Fibroblast of lung (primary cell): Measurements from ENCODE around the gene FGF13. TPM values are rescaled to one million over a fixed set of nuclear protein-coding genes. Genes with fewer than 3 reads are reported as not detected.

Experiments
- DNase-seq, 2 donors: peaks; one replicate each; pipeline versions ENCODE4 v3.0.0 to v3.0.0-alpha.2; 2010; ENCODE audit warnings: low read depth in 2 of 2
- H2AFZ ChIP-seq: 2 replicates; pipeline ENCODE4 v1.5.1; 2012; ENCODE audit warnings: low read length, control low read depth, inconsistent platforms
- H3K27ac ChIP-seq: 2 replicates; pipeline ENCODE4 v1.5.1; 2011; ENCODE audit warnings: low read length, control low read depth; ENCODE audit not compliant: insufficient read depth
- H3K27me3 ChIP-seq: 2 replicates; pipeline ENCODE4 v1.5.1; 2011; ENCODE audit warnings: mild to moderate bottlenecking, low read length; ENCODE audit not compliant: control insufficient read depth, insufficient read depth
- H3K36me3 ChIP-seq: 2 replicates; pipeline ENCODE4 v1.5.1; 2011; ENCODE audit warnings: low read length; ENCODE audit not compliant: control insufficient read depth, insufficient read depth
- H3K4me1 ChIP-seq: 2 replicates; pipeline ENCODE4 v1.5.1; 2011; ENCODE audit warnings: low read length; ENCODE audit not compliant: control insufficient read depth, insufficient read depth; ENCODE audit errors: extremely low read depth
- H3K4me2 ChIP-seq: 2 replicates; pipeline ENCODE4 v1.5.1; 2011; ENCODE audit warnings: low read length, control low read depth; ENCODE audit not compliant: insufficient read depth; ENCODE audit errors: extremely low read depth
- H3K4me3 ChIP-seq, 4 experiments: fragments of 200-600 bp in 1 of 4; sonication (generic) in 1 of 4; replicated peaks in 1 of 4; 2 replicates each; pipeline ENCODE4 v1.5.1; 2011 to 2016; ENCODE audit warnings: low read length in 4 of 4, low read depth in 3 of 4, mild to moderate bottlenecking in 3 of 4, control low read depth in 2 of 4, inconsistent platforms in 1 of 4, mixed read lengths in 1 of 4; ENCODE audit not compliant: insufficient read depth in 1 of 4; ENCODE audit errors: control extremely low read depth in 1 of 4
- H3K79me2 ChIP-seq: 2 replicates; pipeline ENCODE4 v1.5.1; 2012; ENCODE audit warnings: mild to moderate bottlenecking, low read length, inconsistent platforms; ENCODE audit not compliant: control insufficient read depth, insufficient read depth
- H3K9ac ChIP-seq: 2 replicates; pipeline ENCODE4 v1.5.1; 2011; ENCODE audit warnings: mild to moderate bottlenecking, low read length, control low read depth; ENCODE audit not compliant: insufficient read depth
- H3K9me3 ChIP-seq: 2 replicates; pipeline ENCODE4 v1.5.1; 2012; ENCODE audit warnings: low read depth, low read length; ENCODE audit not compliant: control insufficient read depth, insufficient read depth
- H4K20me1 ChIP-seq: 2 replicates; pipeline ENCODE4 v1.5.1; 2011; ENCODE audit warnings: low read length; ENCODE audit not compliant: control insufficient read depth, insufficient read depth; ENCODE audit errors: extremely low read depth
- CTCF ChIP-seq, 2 donors: IDR thresholded peaks in 1 of 2; conservative IDR thresholded peaks in 1 of 2; 1 replicate in 1 of 2; 2 replicates in 1 of 2; pipeline ENCODE4 v1.5.1; 2011 to 2012; ENCODE audit warnings: low read length in 2 of 2, control low read depth in 1 of 2, inconsistent platforms in 1 of 2, low read depth in 1 of 2, mild to moderate bottlenecking in 1 of 2
- EZH2 ChIP-seq: IDR thresholded peaks from 2 replicates; pipeline ENCODE4 v1.5.1; 2012; ENCODE audit warnings: low read length, control low read depth, mild to moderate bottlenecking; ENCODE audit errors: missing control alignments
- polyA plus RNA-seq, 2 donors: library from polyadenylated mRNA; depleted of rRNA in 1 of 2; stranded (reverse) in 1 of 2; unstranded in 1 of 2; fragments of >200 nt; gene quantifications; 2 replicates each; pipeline ENCODE4 v1.2.1, GENCODE V29; 2011 to 2012; ENCODE audit warnings: missing spikeins in 1 of 2
- total RNA-seq: library from RNA; depleted of rRNA; stranded (reverse); fragments of >200 nt; gene quantifications from 2 replicates; pipeline ENCODE4 v1.2.1, GENCODE V29; 2014

The FGF13 gene
- total and polyA plus RNA-seq, 2 donors (not counting 1 experiment from before 2014, with no cell fraction given), result 2.5 to 9.6 TPM

DNA sequence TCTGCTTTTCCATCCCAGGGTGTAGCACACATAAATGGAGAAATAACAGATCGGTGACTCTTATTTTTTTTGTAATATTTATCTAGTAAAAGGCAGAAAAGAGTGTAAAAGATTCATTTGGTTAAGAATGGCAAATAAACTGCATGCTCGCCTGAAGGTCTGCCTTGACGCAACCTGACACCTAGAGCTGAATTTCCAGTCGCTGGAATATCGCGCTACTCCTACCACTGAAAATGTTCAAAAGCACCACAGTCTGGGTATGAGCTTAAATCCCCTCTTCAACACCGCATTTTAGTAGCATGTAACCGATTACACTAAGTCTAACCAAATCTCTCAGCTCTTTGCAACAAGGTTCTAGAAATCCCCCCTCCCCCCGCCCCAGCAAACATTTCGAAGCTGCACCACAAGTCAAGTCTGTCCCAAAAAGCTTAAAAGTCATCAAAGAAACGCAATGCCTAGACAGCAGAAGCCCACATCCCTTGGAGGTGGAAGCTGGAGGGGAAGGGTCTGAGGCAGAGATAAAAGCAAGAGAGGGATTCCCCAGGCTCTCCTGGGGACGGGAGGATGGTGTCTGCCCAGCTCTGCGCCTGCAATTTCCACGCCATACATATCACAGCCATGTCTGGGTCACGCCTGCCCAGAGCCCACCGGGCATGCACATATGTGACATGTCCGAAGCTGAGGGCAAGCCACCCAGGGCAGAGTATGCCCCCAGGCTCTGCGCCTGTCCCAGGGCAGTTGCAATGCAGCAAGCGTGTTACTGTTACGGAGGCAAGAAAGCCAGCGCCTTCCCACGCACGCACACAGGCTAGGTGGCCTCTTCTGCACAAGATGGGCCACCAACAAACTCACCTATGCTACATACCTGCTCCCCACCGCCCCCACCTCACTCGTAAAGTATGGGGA is 1.4 kb downstream of the FGF13 start:
- Histone ChIP-seq H3K27me3 (no peaks in the 10 kb centered on the region), H3K4me1 (no peaks in the 10 kb centered on the region), H3K4me3 (peak overlapping the region in 1 of 4 experiments; percentile 41), H3K36me3 (no peaks in the 10 kb centered on the region), H4K20me1 (no peaks in the 10 kb centered on the region), H3K9me3 (no peaks in the 10 kb centered on the region), H3K9ac (no peak overlapping the region), H3K4me2 (no peak overlapping the region), H3K27ac (no peak overlapping the region), H2AFZ (no peak overlapping the region), H3K79me2 (no peaks in the 10 kb centered on the region)
- TF ChIP-seq CTCF (conservative IDR thresholded peaks at IDR 0.05 in 1 of 2, IDR thresholded peaks at IDR 0.05 in 1 of 2; ENCODE audit: low read depth in 1 of 2, low read length in 2 of 2), result no peak
- no peak for TF ChIP-seq EZH2
- peak in 1 of 2 donors; percentile 4 for DNase-seq

GRCh38 chrX:138708268-138708667 is 3.2 kb downstream of the FGF13 start:
- Histone ChIP-seq H3K36me3 (no peaks in the 10 kb centered on the region), H3K9ac (no peak overlapping the region), H3K9me3 (no peaks in the 10 kb centered on the region), H3K27me3 (no peaks in the 10 kb centered on the region), H2AFZ (no peak overlapping the region), H3K79me2 (no peaks in the 10 kb centered on the region), H3K4me1 (no peaks in the 10 kb centered on the region), H3K27ac (no peak overlapping the region), H4K20me1 (no peaks in the 10 kb centered on the region), H3K4me2 (no peak overlapping the region), H3K4me3 (no peak overlapping the region)
- DNase-seq, result peak in 1 of 2 donors; percentile 56
- TF ChIP-seq CTCF (conservative IDR thresholded peaks at IDR 0.05 in 1 of 2, IDR thresholded peaks at IDR 0.05 in 1 of 2; ENCODE audit: low read depth in 1 of 2, low read length in 2 of 2) (no peak), EZH2 (no peak)

GRCh38 chrX:138704596-138704995 is 6.9 kb downstream of the FGF13 start:
- H3K4me1 ChIP-seq, result no peaks in the 10 kb centered on the region
- no peaks in the 10 kb centered on the region for H3K36me3 ChIP-seq
- no peak overlapping the region for H2AFZ ChIP-seq
- no peak overlapping the region for H3K4me3 ChIP-seq
- H3K27ac ChIP-seq, result no peak overlapping the region
- no peaks in the 10 kb centered on the region for H4K20me1 ChIP-seq
- no peaks in the 10 kb centered on the region for H3K9me3 ChIP-seq
- TF ChIP-seq CTCF (conservative IDR thresholded peaks at IDR 0.05 in 1 of 2, IDR thresholded peaks at IDR 0.05 in 1 of 2; ENCODE audit: low read depth in 1 of 2, low read length in 2 of 2), result no peak
- no peak for TF ChIP-seq EZH2
- no peak overlapping the region for H3K4me2 ChIP-seq
- H3K79me2 ChIP-seq, result no peaks in the 10 kb centered on the region
- H3K9ac ChIP-seq, result no peak overlapping the region
- H3K27me3 ChIP-seq, result no peaks in the 10 kb centered on the region
- DNase-seq, result no peak
